Measurements from ENCODE around the gene JAM3.

JAM3 gene

DNA sequence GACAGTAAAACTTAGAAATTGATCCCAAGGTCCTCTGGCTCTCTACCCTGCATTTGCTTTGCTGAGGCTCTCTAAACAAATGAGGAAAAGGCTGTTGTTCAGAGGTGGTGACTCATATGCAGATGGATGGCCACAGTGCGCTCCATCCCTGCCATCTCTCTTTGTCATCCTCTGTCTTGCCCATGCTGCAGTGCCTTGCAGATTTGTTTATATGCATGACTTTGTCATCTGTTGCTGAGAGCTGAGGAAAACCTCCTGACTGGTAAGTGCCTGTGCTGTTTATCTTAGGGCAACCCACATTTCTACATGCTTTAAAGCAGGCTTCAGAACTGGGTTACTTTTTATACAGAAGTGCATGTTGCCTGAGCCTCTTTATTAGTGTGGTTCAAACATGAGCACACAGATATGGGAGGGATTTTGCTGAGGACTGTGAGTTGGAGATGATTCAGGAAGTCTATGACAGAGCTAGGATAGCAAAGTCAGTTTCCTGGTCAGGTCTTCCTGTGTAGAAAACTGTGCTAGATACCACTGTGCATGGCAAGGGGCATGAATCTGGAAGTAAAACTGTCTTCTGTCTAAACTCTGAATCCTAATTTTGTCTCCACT lies 57.4 kb downstream of the JAM3 start:
- TF ChIP-seq CTCF (IDR thresholded peaks at IDR 0.05; ENCODE audit: low read depth, low read length): no peak
- in situ Hi-C loops (cut with HindIII; ENCODE audit: low sequenced_read_pairs): no loop called here
- H3K4me3 ChIP-seq (ENCODE audit: low read depth, low read length): no peak overlapping the region
- DNase-seq (ENCODE audit: low read depth, low spot score): peak; percentile 76

- in situ Hi-C loops (cut with HindIII; ENCODE audit: low sequenced_read_pairs): no loop called here
- no peak for TF ChIP-seq CTCF (IDR thresholded peaks at IDR 0.05; ENCODE audit: low read depth, low read length)
- H3K4me3 ChIP-seq (ENCODE audit: low read depth, low read length): no peak overlapping the region
- DNase-seq (ENCODE audit: low read depth, low spot score): no peak
Measured at GRCh38 chr11:134131628-134132244, 62.9 kb downstream of the JAM3 start.

DNA sequence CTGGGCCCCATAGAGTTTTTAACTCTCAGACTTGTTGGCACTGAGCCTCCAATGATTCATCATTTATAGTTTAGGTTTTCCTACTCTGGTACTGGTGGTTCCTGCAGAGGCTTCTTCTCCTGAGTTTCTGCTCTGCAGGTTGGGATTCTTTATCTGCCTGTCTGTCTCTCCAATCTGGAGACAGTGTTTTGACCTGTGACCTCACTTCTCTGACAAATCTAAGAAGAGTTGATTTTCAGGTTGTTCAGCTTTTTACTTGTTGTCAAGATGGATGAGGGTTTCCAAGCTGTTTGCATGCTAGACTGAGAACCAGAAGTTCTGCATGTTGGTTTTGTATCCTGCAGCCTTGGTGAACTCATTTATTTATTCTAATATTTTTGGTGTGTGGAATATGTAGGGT lies 63.9 kb downstream of the JAM3 start:
- no peak for TF ChIP-seq CTCF (IDR thresholded peaks at IDR 0.05; ENCODE audit: low read depth, low read length)
- in situ Hi-C loops (cut with HindIII; ENCODE audit: low sequenced_read_pairs): no loop called here

GRCh38 chr11:134134167-134134566 lies 65.3 kb downstream of the JAM3 start:
- DNase-seq (ENCODE audit: low read depth, low spot score): no peak
- no peak overlapping the region for H3K4me3 ChIP-seq (ENCODE audit: low read depth, low read length)
- in situ Hi-C loops (cut with HindIII; ENCODE audit: low sequenced_read_pairs): no loop called here
- no peak for TF ChIP-seq CTCF (IDR thresholded peaks at IDR 0.05; ENCODE audit: low read depth, low read length)

More for the DNA sequence above, 63.9 kb downstream of the JAM3 start:
- H3K4me3 ChIP-seq (ENCODE audit: low read depth, low read length): no peak overlapping the region
- no peak for DNase-seq (ENCODE audit: low read depth, low spot score)

DNA sequence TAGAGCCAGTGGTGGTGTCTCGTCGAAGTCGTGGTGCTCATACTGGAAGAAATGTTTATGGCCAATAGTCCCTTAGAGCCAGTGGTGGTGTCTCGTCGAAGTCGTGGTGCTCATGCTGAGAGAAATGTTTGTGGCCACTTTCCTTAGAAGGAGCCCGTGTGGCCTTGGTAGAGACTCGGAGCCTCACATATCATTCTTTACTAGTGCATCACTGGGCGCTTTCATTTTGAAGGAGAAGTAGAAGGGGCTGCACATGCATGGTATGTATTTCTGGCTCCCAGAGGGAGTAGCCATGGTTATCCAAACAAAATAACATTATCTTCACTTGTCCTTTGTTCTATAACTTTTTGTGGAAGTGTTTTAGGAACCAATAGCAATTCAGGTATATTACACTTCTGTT lies 69.5 kb downstream of the JAM3 start:
- no peak overlapping the region for H3K4me3 ChIP-seq (ENCODE audit: low read depth, low read length)
- peak; percentile 11 for DNase-seq (ENCODE audit: low read depth, low spot score)
- no peak for TF ChIP-seq CTCF (IDR thresholded peaks at IDR 0.05; ENCODE audit: low read depth, low read length)
- in situ Hi-C loops (cut with HindIII; ENCODE audit: low sequenced_read_pairs): no loop called here

DNA sequence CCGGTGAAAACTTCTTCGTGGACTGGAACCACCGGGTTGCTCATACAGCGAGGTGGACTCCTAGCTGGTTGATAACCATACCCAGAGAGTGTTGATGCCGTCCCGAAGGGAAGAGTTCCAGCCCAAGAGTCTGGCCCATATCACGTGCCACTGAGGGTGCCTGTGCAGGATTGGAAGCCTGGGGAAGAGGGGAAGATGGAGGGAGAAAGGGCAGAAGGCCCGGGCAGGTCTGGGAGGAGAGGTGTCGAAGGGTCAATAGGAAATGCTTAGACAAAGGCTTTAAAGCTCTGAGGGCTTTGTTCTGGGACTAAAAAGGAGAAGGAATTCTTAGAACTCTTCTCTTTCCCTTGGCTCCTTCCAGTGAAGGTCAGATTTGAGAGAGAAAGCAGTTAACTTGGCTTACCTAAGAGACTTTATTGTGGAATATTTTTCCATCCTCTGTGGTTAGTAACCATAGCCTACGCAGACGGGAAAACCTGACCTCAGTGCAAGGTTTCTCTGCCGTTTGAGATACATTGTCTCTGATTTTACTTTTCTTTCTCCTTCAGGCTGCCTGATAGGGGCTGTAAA lies 70.5 kb downstream of the JAM3 start:
- in situ Hi-C loops (cut with HindIII; ENCODE audit: low sequenced_read_pairs): no loop called here

More for the DNA sequence above, 70.5 kb downstream of the JAM3 start:
- no peak for DNase-seq (ENCODE audit: low read depth, low spot score)
- no peak for TF ChIP-seq CTCF (IDR thresholded peaks at IDR 0.05; ENCODE audit: low read depth, low read length)
- H3K4me3 ChIP-seq (ENCODE audit: low read depth, low read length): no peak overlapping the region

Data from astrocyte of the spinal cord (primary cell).